ENCODE data around the gene SLC35A2.
"Not testable (repeated sequence)": the region's sequence is repeated elsewhere in the genome, so short reads cannot be mapped to it uniquely, and the experiment has no call there.

SLC35A2 gene

GRCh38 chrX:48891402-48892288 is 19.8 kb downstream of the SLC35A2 start:
- peak overlapping the region; percentile 36; the same call in 1 of the 2 replicates for H3K27ac ChIP-seq
- TF ChIP-seq CTCF (conservative IDR thresholded peaks at IDR 0.05), result peak; percentile 35

- H3K27ac ChIP-seq, result peak overlapping the region; percentile 36; the same call in 1 of the 2 replicates
- no peak for TF ChIP-seq CTCF (conservative IDR thresholded peaks at IDR 0.05)
These were observed 20.5 kb downstream of the SLC35A2 start for GRCh38 chrX:48890934-48891401.

GRCh38 chrX:48890296-48890925 is 21.0 kb downstream of the SLC35A2 start:
- no peak for TF ChIP-seq CTCF (conservative IDR thresholded peaks at IDR 0.05)
- no peak overlapping the region for H3K27ac ChIP-seq

GRCh38 chrX:48886586-48886985 is 24.9 kb downstream of the SLC35A2 start:
- not testable (repeated sequence) for H3K27ac ChIP-seq

- no peak overlapping the region for H3K27ac ChIP-seq
- no peak for TF ChIP-seq CTCF (conservative IDR thresholded peaks at IDR 0.05)
These were observed 27.7 kb downstream of the SLC35A2 start for GRCh38 chrX:48883729-48884128.

- not testable (repeated sequence) for H3K27ac ChIP-seq
These were observed 34.5 kb downstream of the SLC35A2 start for GRCh38 chrX:48876944-48877343.

GRCh38 chrX:48872017-48872416 is 39.4 kb downstream of the SLC35A2 start:
- not testable (repeated sequence) for H3K27ac ChIP-seq

- no peak overlapping the region for H3K27ac ChIP-seq
- no peak for TF ChIP-seq CTCF (conservative IDR thresholded peaks at IDR 0.05)
These were observed 47.2 kb downstream of the SLC35A2 start for GRCh38 chrX:48864210-48864609.

GRCh38 chrX:48854898-48855297 is 56.5 kb downstream of the SLC35A2 start:
- H3K27ac ChIP-seq, result no peak overlapping the region
- TF ChIP-seq CTCF (conservative IDR thresholded peaks at IDR 0.05), result peak; percentile 23

GRCh38 chrX:48854121-48854804 is 57.2 kb downstream of the SLC35A2 start:
- H3K27ac ChIP-seq, result not testable (repeated sequence)

- not testable (repeated sequence) for H3K27ac ChIP-seq
These were observed 58.0 kb downstream of the SLC35A2 start for GRCh38 chrX:48853494-48853893.
